ENCODE measurements around the gene ANO4. TPM values are rescaled to one million over a fixed set of nuclear protein-coding genes. Genes with fewer than 3 reads are reported as not detected.

The ANO4 gene
- total RNA-seq, 1 experiment from 2014 or later: not detected

Other genes starting within 250 kb of the ANO4 start
- 25.4 and 33.0 TPM in 2 replicates for gene GAS2L3, start 221.1 kb upstream of the ANO4 start, total RNA-seq (2014; rRNA removed; shearing (Covaris generic))